Activated CD8-positive, alpha-beta T cell treated with anti-CD3 and anti-CD28 coated beads for 36 hours (primary cell): ENCODE results near the gene CT45A9. TPM values are rescaled to one million over a fixed set of nuclear protein-coding genes. Genes with fewer than 3 reads are reported as not detected.
"Not testable (repeated sequence)": the region's sequence is repeated elsewhere in the genome, so short reads cannot be mapped to it uniquely, and the experiment has no call there.

ENCODE experiments used
- ATAC-seq: fragments of 200-7000 bp; cut with Tn5 transposase; one replicate; pipeline ENCODE4 v1.10.0; 2021; ENCODE audit warnings: mild to moderate bottlenecking, moderate library complexity
- CTCF ChIA-PET: fragments of 350-600 bp; sonication (Branson Sonifier 250); formaldehyde crosslinking; loops from one replicate; lab custom pipeline; 2021; ENCODE audit warnings: antibody characterized with exemption; lab: Charles Lee
- POLR2A ChIA-PET: fragments of 350-600 bp; sonication (Branson Sonifier 250); formaldehyde crosslinking; loops from one replicate; lab custom pipeline; 2021; ENCODE audit warnings: antibody characterized with exemption; lab: Charles Lee
- DNase-seq: peaks from one replicate; pipeline ENCODE4 v3.0.0-alpha.2; 2020
- H3K27ac Mint-ChIP-seq: one replicate; pipeline ENCODE4 v1.8.0; 2021; ENCODE audit warnings: mild to moderate bottlenecking, mixed read lengths
- H3K27me3 Mint-ChIP-seq: one replicate; pipeline ENCODE4 v1.8.0; 2021; ENCODE audit warnings: mixed read lengths
- H3K36me3 Mint-ChIP-seq: one replicate; pipeline ENCODE4 v1.8.0; 2021; ENCODE audit warnings: low read depth, mixed read lengths
- H3K4me1 Mint-ChIP-seq: one replicate; pipeline ENCODE4 v1.8.0; 2021; ENCODE audit warnings: low read depth, mixed read lengths
- H3K4me3 Mint-ChIP-seq: one replicate; pipeline ENCODE4 v1.8.0; 2021; ENCODE audit warnings: mild to moderate bottlenecking, moderate library complexity, mixed read lengths
- H3K9me3 Mint-ChIP-seq: one replicate; pipeline ENCODE4 v1.8.0; 2021; ENCODE audit warnings: mixed read lengths
- intact Hi-C: fragments of 100-400 bp; cut with micrococcal nuclease; formaldehyde crosslinking; loops from one replicate; pipeline ENCODE4 v1.10.0; 2022
- total RNA-seq, 2 experiments: library from RNA; stranded (reverse); gene quantifications; one replicate each; pipeline ENCODE4 v1.2.3, GENCODE V29; 2021
- TF ChIP-seq, protein P1 (sequence below): fragments of 200-600 bp; IDR thresholded peaks from one replicate; pipeline ENCODE4 v1.8.0; 2022; ENCODE audit warnings: antibody characterized with exemption, mild to moderate bottlenecking

The CT45A9 gene
- total RNA-seq, 2 experiments from 2014 or later: not detected

GRCh38 chrX:135890087-135890585, 18.5 kb upstream of the CT45A9 start:
- no peaks in the 10 kb centered on the region for H3K36me3 Mint-ChIP-seq
- intact Hi-C loops: no loop called here
- ATAC-seq (no peak), DNase-seq (no peak)
- POLR2A ChIA-PET: interaction anchor here (0.6 kb wide), 1 partner anchor 21 kb away, joined by 3 read pairs; no protein-coding TSS in a partner anchor
- H3K4me1 Mint-ChIP-seq: no peaks in the 10 kb centered on the region
- H3K9me3 Mint-ChIP-seq: no peaks in the 10 kb centered on the region
- no peak overlapping the region for H3K27ac Mint-ChIP-seq
- TF ChIP-seq, protein P1, sequence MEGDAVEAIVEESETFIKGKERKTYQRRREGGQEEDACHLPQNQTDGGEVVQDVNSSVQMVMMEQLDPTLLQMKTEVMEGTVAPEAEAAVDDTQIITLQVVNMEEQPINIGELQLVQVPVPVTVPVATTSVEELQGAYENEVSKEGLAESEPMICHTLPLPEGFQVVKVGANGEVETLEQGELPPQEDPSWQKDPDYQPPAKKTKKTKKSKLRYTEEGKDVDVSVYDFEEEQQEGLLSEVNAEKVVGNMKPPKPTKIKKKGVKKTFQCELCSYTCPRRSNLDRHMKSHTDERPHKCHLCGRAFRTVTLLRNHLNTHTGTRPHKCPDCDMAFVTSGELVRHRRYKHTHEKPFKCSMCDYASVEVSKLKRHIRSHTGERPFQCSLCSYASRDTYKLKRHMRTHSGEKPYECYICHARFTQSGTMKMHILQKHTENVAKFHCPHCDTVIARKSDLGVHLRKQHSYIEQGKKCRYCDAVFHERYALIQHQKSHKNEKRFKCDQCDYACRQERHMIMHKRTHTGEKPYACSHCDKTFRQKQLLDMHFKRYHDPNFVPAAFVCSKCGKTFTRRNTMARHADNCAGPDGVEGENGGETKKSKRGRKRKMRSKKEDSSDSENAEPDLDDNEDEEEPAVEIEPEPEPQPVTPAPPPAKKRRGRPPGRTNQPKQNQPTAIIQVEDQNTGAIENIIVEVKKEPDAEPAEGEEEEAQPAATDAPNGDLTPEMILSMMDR: no peak
- CTCF ChIA-PET: no interaction called here
- H3K27me3 Mint-ChIP-seq: no peaks in the 10 kb centered on the region
- H3K4me3 Mint-ChIP-seq: no peak overlapping the region

DNA sequence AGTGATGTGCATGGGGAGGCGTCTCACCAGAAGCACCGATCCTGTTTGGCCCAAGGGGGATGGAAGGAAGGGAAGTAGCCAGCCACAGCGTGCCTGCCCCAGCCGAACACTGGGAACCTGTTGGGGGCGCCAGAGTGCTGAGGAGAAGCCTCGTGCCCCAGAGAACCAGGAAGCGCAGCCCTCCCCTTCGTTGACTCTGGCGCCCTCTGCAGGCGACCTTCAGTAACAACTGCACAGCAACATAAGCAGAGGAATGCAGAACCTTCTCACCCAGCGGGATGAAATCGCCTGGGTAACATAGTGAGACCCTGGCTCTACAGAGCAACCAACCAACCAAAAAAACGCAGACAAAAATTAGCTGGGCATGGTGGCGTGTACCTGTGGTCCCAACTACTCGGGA, 17.4 kb upstream of the CT45A9 start:
- CTCF ChIA-PET, H3K27me3 Mint-ChIP-seq, H3K4me1 Mint-ChIP-seq, H3K36me3 Mint-ChIP-seq, ATAC-seq, H3K4me3 Mint-ChIP-seq, intact Hi-C loops, H3K9me3 Mint-ChIP-seq, POLR2A ChIA-PET, H3K27ac Mint-ChIP-seq: not testable (repeated sequence)
- DNase-seq: peak; percentile 52
- TF ChIP-seq, protein P1: peak; percentile 29

DNA sequence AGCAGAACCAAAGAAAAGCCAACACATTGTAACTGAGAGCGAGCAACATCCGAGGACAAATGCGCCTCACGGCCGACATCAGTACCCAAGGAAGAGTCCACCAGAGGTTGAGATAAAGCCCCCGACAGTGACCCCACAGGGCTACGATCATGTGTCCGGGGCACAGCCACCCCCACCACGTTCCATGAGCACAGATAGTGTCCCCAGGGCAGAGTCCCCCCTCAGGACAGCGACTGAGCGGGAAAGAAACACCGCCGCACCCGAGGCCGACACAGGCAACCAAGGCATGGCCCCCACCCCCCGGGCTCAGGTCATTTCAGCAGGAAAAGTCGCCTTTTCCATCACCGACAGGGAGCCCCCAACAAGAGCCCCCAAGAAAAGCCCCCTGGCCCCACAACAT, 16.6 kb upstream of the CT45A9 start:
- H3K27me3 Mint-ChIP-seq, H3K9me3 Mint-ChIP-seq, intact Hi-C loops, H3K27ac Mint-ChIP-seq, CTCF ChIA-PET, POLR2A ChIA-PET, H3K4me3 Mint-ChIP-seq, H3K4me1 Mint-ChIP-seq, H3K36me3 Mint-ChIP-seq, ATAC-seq, DNase-seq: not testable (repeated sequence)

DNA sequence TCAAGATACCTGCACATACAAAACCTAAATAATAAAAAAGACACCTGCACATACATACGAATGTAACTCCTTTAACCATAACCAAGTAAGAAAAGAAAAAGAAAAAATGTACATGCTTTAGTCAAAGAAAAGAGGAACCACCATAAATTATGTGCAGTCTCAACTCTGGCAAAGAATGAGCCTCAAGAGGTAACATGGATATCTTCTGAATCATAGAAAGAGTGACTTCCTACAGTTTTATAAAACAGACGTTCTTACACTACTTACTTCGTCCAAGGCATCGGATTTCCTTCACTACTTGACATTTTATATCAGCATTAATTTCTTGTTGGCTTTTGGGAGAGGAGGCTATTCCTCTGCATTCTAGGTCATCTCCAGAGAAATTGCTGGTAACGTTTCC, 11.1 kb upstream of the CT45A9 start:
- CTCF ChIA-PET, intact Hi-C loops, H3K9me3 Mint-ChIP-seq: not testable (repeated sequence)

GRCh38 chrX:135854438-135854837, 17.2 kb downstream of the CT45A9 start, which contains the start of gene CT45A8:
TSS of gene CT45A8 (minus strand) at chrX:135854538. CDS start at chrX:135850783, 3,755 bp downstream.
- H3K9me3 Mint-ChIP-seq, CTCF ChIA-PET, POLR2A ChIA-PET, DNase-seq, H3K36me3 Mint-ChIP-seq, intact Hi-C loops, H3K27me3 Mint-ChIP-seq, ATAC-seq, H3K27ac Mint-ChIP-seq, H3K4me3 Mint-ChIP-seq, H3K4me1 Mint-ChIP-seq: not testable (repeated sequence)

More for the DNA sequence above, 11.1 kb upstream of the CT45A9 start:
- ATAC-seq, H3K36me3 Mint-ChIP-seq, H3K4me1 Mint-ChIP-seq, H3K27me3 Mint-ChIP-seq, H3K27ac Mint-ChIP-seq, H3K4me3 Mint-ChIP-seq, POLR2A ChIA-PET, DNase-seq: not testable (repeated sequence)

DNA sequence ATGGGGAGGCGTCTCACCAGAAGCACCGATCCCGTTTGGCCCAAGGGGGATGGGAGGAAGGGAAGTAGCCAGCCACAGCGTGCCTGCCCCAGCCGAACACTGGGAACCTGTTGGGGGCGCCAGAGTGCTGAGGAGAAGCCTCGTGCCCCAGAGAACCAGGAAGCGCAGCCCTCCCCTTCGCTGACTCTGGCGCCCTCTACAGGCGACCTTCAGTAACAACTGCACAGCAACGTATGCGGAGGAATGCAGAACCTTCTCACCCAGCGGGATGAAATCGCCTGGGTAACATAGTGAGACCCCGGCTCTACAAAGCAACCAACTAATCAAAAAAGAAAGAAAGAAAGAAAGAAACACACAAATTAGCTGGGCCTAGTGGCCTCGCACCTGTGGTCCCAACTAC, 34.4 kb downstream of the CT45A9 start, which contains the start of gene CT45A7:
CT45A7 (minus strand) TSS at position 101 of the 400 bp plus-strand sequence. CDS start 3,747 bp downstream, outside the sequence.
- CTCF ChIA-PET, POLR2A ChIA-PET, ATAC-seq, H3K4me1 Mint-ChIP-seq, H3K9me3 Mint-ChIP-seq, H3K27ac Mint-ChIP-seq, H3K27me3 Mint-ChIP-seq, H3K4me3 Mint-ChIP-seq, H3K36me3 Mint-ChIP-seq, DNase-seq, intact Hi-C loops: not testable (repeated sequence)

DNA sequence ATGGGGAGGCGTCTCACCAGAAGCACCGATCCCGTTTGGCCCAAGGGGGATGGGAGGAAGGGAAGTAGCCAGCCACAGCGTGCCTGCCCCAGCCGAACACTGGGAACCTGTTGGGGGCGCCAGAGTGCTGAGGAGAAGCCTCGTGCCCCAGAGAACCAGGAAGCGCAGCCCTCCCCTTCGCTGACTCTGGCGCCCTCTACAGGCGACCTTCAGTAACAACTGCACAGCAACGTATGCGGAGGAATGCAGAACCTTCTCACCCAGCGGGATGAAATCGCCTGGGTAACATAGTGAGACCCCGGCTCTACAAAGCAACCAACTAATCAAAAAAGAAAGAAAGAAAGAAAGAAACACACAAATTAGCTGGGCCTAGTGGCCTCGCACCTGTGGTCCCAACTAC, 51.7 kb downstream of the CT45A9 start, which contains the start of gene CT45A2:
CT45A2 (minus strand) TSS at position 101 of the 400 bp plus-strand sequence. CDS start 3,747 bp downstream, outside the sequence.
- H3K36me3 Mint-ChIP-seq, intact Hi-C loops, ATAC-seq, POLR2A ChIA-PET, H3K9me3 Mint-ChIP-seq, H3K27ac Mint-ChIP-seq, DNase-seq, CTCF ChIA-PET, H3K4me1 Mint-ChIP-seq, H3K27me3 Mint-ChIP-seq, H3K4me3 Mint-ChIP-seq: not testable (repeated sequence)

Other genes with a start within 250 kb of the CT45A9 start
- not detected for gene CT45A1, start 158.2 kb downstream of the CT45A9 start, total RNA-seq
- gene CT45A3, start 103.6 kb downstream of the CT45A9 start, total RNA-seq: not detected
- gene CT45A5, start 86.3 kb downstream of the CT45A9 start, total RNA-seq: not detected
- not detected for gene CT45A6, start 69.0 kb downstream of the CT45A9 start, total RNA-seq
- not detected for gene CT45A2, start 51.8 kb downstream of the CT45A9 start, total RNA-seq
- not detected for gene CT45A7, start 34.5 kb downstream of the CT45A9 start, total RNA-seq
- not detected for gene CT45A8, start 17.3 kb downstream of the CT45A9 start, total RNA-seq
- gene CT45A10, start 21.6 kb upstream of the CT45A9 start, total RNA-seq: not detected
- not detected for gene SAGE1, start 21.9 kb upstream of the CT45A9 start, total RNA-seq
- 10 to 100 TPM; 15.5 to 15.6 TPM for gene MMGT1, start 102.2 kb upstream of the CT45A9 start, total RNA-seq
- gene SLC9A6, start 113.6 kb upstream of the CT45A9 start, total RNA-seq: 10 to 100 TPM in 1 of 2 experiments, 1 to 10 TPM in 1; 8.7 to 11.3 TPM